Mesenchymal stem cell (in vitro differentiated cells and primary cell): ENCODE measurements around the gene IL1RAPL1.

Source experiments
- DNase-seq: peaks from one replicate; pipeline ENCODE4 v3.0.0-alpha.2; 2013
- H2AFZ ChIP-seq: one replicate; pipeline ENCODE4 v1.6.1; 2013; ENCODE audit warnings: low read depth, mild to moderate bottlenecking, control low read depth, inconsistent platforms, low read length, moderate library complexity
- H2AK5ac ChIP-seq: 2 replicates; pipeline ENCODE4 v1.6.1; 2013; ENCODE audit warnings: low read length, moderate library complexity, mild to moderate bottlenecking, inconsistent platforms; ENCODE audit not compliant: severe bottlenecking
- H2BK120ac ChIP-seq: one replicate; pipeline ENCODE4 v1.6.1; 2013; ENCODE audit warnings: low read depth, mild to moderate bottlenecking, inconsistent platforms, low read length, moderate library complexity
- H2BK12ac ChIP-seq, 2 experiments: one replicate each; pipeline ENCODE4 v1.6.1; 2013; ENCODE audit warnings: inconsistent platforms in 2 of 2, low read length in 2 of 2, mild to moderate bottlenecking in 2 of 2, moderate library complexity in 2 of 2, control low read depth in 1 of 2
- H2BK15ac ChIP-seq: one replicate; pipeline ENCODE4 v1.6.1; 2013; ENCODE audit warnings: mild to moderate bottlenecking, low read depth, inconsistent platforms; ENCODE audit not compliant: poor library complexity, severe bottlenecking
- H2BK5ac ChIP-seq: 2 replicates; pipeline ENCODE4 v1.6.1; 2013; ENCODE audit warnings: low read depth, mild to moderate bottlenecking, low read length, control low read depth, inconsistent platforms; ENCODE audit not compliant: poor library complexity, severe bottlenecking
- H3K14ac ChIP-seq, 2 experiments: one replicate each; pipeline ENCODE4 v1.6.1; 2013; ENCODE audit warnings: inconsistent platforms in 2 of 2, low read length in 2 of 2, control low read depth in 1 of 2, mild to moderate bottlenecking in 1 of 2, moderate library complexity in 1 of 2
- H3K18ac ChIP-seq, 2 experiments: one replicate each; pipeline ENCODE4 v1.6.1; 2013; ENCODE audit warnings: inconsistent platforms in 2 of 2, low read length in 2 of 2, control low read depth in 1 of 2, low read depth in 1 of 2, mild to moderate bottlenecking in 1 of 2
- H3K23ac ChIP-seq, 2 experiments: one replicate each; pipeline ENCODE4 v1.6.1; 2013; ENCODE audit warnings: inconsistent platforms in 2 of 2, low read length in 2 of 2, mild to moderate bottlenecking in 2 of 2, moderate library complexity in 2 of 2, control low read depth in 1 of 2
- H3K27ac ChIP-seq: 2 replicates; pipeline ENCODE4 v1.5.1; 2013; ENCODE audit warnings: mild to moderate bottlenecking, moderate library complexity, low read length, control low read depth, inconsistent platforms; ENCODE audit not compliant: poor library complexity, severe bottlenecking
- H3K27me3 ChIP-seq, 2 experiments: 2 replicates each; pipeline versions ENCODE4 v1.6.1 to v1.7.0; 2013; ENCODE audit warnings: low read length in 2 of 2, mild to moderate bottlenecking in 2 of 2, moderate library complexity in 2 of 2, control low read depth in 1 of 2, inconsistent platforms in 1 of 2; ENCODE audit not compliant: control insufficient read depth in 1 of 2, insufficient read depth in 1 of 2
- H3K36me3 ChIP-seq, 2 experiments: 2 replicates each; pipeline versions ENCODE4 v1.6.1 to v1.7.0; 2013; ENCODE audit warnings: low read length in 2 of 2, control low read depth in 1 of 2, inconsistent platforms in 1 of 2, low read depth in 1 of 2, mild to moderate bottlenecking in 1 of 2; ENCODE audit not compliant: insufficient read depth in 2 of 2, control insufficient read depth in 1 of 2
- H3K4ac ChIP-seq, 2 experiments: one replicate each; pipeline ENCODE4 v1.6.1; 2013; ENCODE audit warnings: inconsistent platforms in 2 of 2, low read length in 2 of 2, mild to moderate bottlenecking in 2 of 2, moderate library complexity in 2 of 2, control low read depth in 1 of 2, low read depth in 1 of 2
- H3K4me1 ChIP-seq: 2 replicates; pipeline ENCODE4 v1.6.1; 2013; ENCODE audit warnings: low read depth, low read length, control low read depth; ENCODE audit not compliant: control insufficient read depth, insufficient read depth
- H3K4me2 ChIP-seq: 2 replicates; pipeline ENCODE4 v1.6.1; 2013; ENCODE audit warnings: low read length, mild to moderate bottlenecking, inconsistent platforms; ENCODE audit not compliant: poor library complexity, severe bottlenecking
- H3K4me3 ChIP-seq, 2 experiments: 2 replicates each; pipeline versions ENCODE4 v1.5.1 to v1.7.0; 2013; ENCODE audit warnings: low read length in 2 of 2, mild to moderate bottlenecking in 2 of 2, control low read depth in 1 of 2, low read depth in 1 of 2; ENCODE audit not compliant: insufficient read depth in 1 of 2
- H3K79me1 ChIP-seq: replicated peaks from 2 replicates; pipeline ENCODE4 v1.6.1; 2013; ENCODE audit warnings: mild to moderate bottlenecking, control low read depth, low read length, inconsistent platforms; ENCODE audit not compliant: poor library complexity, severe bottlenecking
- H3K9ac ChIP-seq: 2 replicates; pipeline ENCODE4 v1.7.0; 2013; ENCODE audit warnings: mild to moderate bottlenecking, low read length, moderate library complexity
- H3K9me3 ChIP-seq: 2 replicates; pipeline ENCODE4 v1.7.0; 2013; ENCODE audit warnings: mild to moderate bottlenecking, low read length; ENCODE audit not compliant: control insufficient read depth
- H4K8ac ChIP-seq: one replicate; pipeline ENCODE4 v1.6.1; 2013; ENCODE audit warnings: inconsistent platforms, mild to moderate bottlenecking, low read length, moderate library complexity
- H4K91ac ChIP-seq: one replicate; pipeline ENCODE4 v1.6.1; 2013; ENCODE audit warnings: mild to moderate bottlenecking, low read length, inconsistent platforms
- WGBS: methylation state at CpG from one replicate; pipeline ENCODE4 v1.1.7; 2013; ENCODE audit warnings: mixed read lengths; 5-methylcytosine and 5-hydroxymethylcytosine counted together

Gene IL1RAPL1

DNA sequence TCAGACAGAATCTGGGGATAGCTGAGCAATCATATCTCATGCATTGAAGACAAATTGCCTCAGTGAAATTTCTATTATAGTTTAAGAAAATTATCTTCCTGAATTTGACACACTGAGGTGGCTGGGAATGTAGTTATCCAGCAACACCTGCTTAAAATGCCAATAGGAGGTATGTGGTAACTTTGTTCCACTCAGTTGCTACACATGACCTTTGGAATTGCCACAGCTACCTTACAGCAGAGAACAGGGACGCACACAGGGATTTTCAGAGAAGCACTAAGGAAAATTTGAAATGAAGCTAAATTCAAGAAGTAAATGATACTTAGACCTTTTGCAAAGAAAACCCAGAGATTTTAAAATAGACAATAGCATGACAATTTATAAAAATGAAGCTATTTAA lies 264.6 kb downstream of the IL1RAPL1 start:
- H4K8ac ChIP-seq, result no peak overlapping the region
- H3K27me3 ChIP-seq, result no peaks in the 10 kb centered on the region
- no peak overlapping the region for H3K18ac ChIP-seq
- H3K36me3 ChIP-seq, result no peaks in the 10 kb centered on the region
- no peak overlapping the region for H2BK5ac ChIP-seq
- H3K4me2 ChIP-seq, result no peak overlapping the region
- H4K91ac ChIP-seq, result no peak overlapping the region
- H3K14ac ChIP-seq, result no peak overlapping the region
- H2BK120ac ChIP-seq, result no peak overlapping the region
- H3K9me3 ChIP-seq, result no peaks in the 10 kb centered on the region
- no peaks in the 10 kb centered on the region for H3K4me1 ChIP-seq
- H3K79me1 ChIP-seq, result no peaks in the 10 kb centered on the region
- H2BK15ac ChIP-seq, result no peak overlapping the region
- no peak overlapping the region for H3K4ac ChIP-seq
- no peak overlapping the region for H2AK5ac ChIP-seq
- WGBS, result no CpG with 5 or more reads among the region's 1 CpG
- no peak overlapping the region for H3K27ac ChIP-seq
- no peak overlapping the region for H3K4me3 ChIP-seq
- no peak overlapping the region for H2AFZ ChIP-seq
- no peak overlapping the region for H3K9ac ChIP-seq
- H3K23ac ChIP-seq, result no peak overlapping the region
- no peak for DNase-seq
- no peak overlapping the region for H2BK12ac ChIP-seq

DNA sequence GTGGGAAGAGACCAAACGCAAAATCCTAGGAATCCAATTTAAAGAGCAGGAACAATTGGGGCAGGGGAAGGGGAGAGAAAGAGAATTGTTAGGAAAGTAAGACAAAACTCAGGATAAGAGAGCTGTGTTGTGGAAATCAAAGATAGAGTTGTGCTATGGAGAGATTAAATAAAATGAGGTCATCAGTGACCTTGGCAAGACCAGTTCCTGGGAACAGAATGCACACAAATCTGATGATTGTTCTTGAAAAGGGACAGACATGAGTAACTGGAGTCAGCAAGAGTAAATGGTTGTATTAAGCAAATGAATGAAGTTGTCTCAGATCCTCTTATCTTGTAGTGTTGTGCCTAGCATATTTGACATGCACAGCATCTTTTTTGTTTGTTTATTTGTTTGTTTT lies 267.4 kb downstream of the IL1RAPL1 start:
- Histone ChIP-seq H3K9me3 (no peaks in the 10 kb centered on the region), H2BK120ac (no peak overlapping the region), H3K36me3 (no peaks in the 10 kb centered on the region), H3K4me1 (no peaks in the 10 kb centered on the region), H4K91ac (no peak overlapping the region), H3K9ac (no peak overlapping the region), H3K4me3 (no peak overlapping the region), H2BK15ac (no peak overlapping the region), H4K8ac (no peak overlapping the region), H2AFZ (no peak overlapping the region), H2AK5ac (no peak overlapping the region), H3K18ac (no peak overlapping the region), H3K14ac (no peak overlapping the region), H3K79me1 (no peaks in the 10 kb centered on the region), H2BK12ac (no peak overlapping the region), H2BK5ac (no peak overlapping the region), H3K27ac (no peak overlapping the region), H3K4ac (no peak overlapping the region), H3K23ac (no peak overlapping the region), H3K4me2 (no peak overlapping the region), H3K27me3 (no peaks in the 10 kb centered on the region)
- no peak for DNase-seq
- 93% methylated on average over 1 of the region's 1 CpG for WGBS

DNA sequence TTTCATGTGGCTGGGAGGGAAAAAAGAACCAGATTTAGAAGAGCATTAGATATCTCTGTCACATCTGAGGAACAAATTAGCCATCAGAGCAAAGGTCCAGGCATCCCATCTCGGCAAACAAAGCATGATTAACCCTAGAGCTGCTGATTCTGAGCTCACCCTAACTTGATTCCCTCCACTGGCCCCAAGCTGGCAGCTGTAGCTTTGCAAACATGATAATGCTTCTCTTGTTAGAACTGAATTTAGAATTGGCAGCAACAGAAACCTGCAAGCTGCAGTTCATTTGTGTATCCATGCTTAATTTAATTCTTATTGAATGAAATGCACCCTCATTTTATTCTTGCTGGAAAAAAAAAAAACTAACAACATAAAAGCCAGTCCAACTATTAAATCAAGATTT lies 289.2 kb downstream of the IL1RAPL1 start:
- no peak overlapping the region for H2AFZ ChIP-seq
- H3K9me3 ChIP-seq, result no peaks in the 10 kb centered on the region
- DNase-seq, result no peak
- no peak overlapping the region for H2BK15ac ChIP-seq
- no peaks in the 10 kb centered on the region for H3K36me3 ChIP-seq
- H3K23ac ChIP-seq, result no peak overlapping the region
- no peak overlapping the region for H3K27ac ChIP-seq
- H3K4ac ChIP-seq, result no peak overlapping the region
- no peak overlapping the region for H4K91ac ChIP-seq
- H3K4me2 ChIP-seq, result no peak overlapping the region
- WGBS, result 25% methylated on average over 1 of the region's 1 CpG
- no peak overlapping the region for H2BK5ac ChIP-seq
- no peak overlapping the region for H4K8ac ChIP-seq
- H3K27me3 ChIP-seq, result no peaks in the 10 kb centered on the region
- H3K18ac ChIP-seq, result no peak overlapping the region
- H3K14ac ChIP-seq, result no peak overlapping the region
- H2AK5ac ChIP-seq, result no peak overlapping the region
- no peaks in the 10 kb centered on the region for H3K4me1 ChIP-seq
- no peak overlapping the region for H3K4me3 ChIP-seq
- no peak overlapping the region for H2BK12ac ChIP-seq
- no peaks in the 10 kb centered on the region for H3K79me1 ChIP-seq
- H2BK120ac ChIP-seq, result no peak overlapping the region
- H3K9ac ChIP-seq, result no peak overlapping the region

DNA sequence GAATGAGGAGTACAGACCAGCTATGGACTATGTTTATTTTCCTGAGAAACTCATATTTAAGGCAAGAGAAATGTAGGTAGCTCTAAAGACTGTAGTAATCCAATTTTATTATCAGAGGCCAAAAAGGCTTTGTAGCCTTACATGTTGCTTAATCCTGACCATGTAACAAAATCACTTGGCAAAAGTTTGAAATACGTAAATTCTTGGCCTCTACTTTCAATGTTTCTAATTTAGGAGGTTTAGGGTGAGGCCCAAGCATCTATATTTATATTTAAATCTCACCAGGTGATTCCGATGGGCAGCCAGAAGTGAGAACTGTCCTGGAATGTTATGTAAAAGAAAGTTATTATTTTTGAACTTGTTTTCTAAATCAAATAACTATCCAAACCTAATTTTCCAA lies 289.7 kb downstream of the IL1RAPL1 start:
- Histone ChIP-seq H4K8ac (no peak overlapping the region), H3K4me2 (no peak overlapping the region), H3K4me3 (no peak overlapping the region), H3K14ac (no peak overlapping the region), H2BK120ac (no peak overlapping the region), H2AK5ac (no peak overlapping the region), H2BK5ac (no peak overlapping the region), H4K91ac (no peak overlapping the region), H2BK12ac (no peak overlapping the region), H3K9me3 (no peaks in the 10 kb centered on the region), H3K4me1 (no peaks in the 10 kb centered on the region), H3K18ac (no peak overlapping the region), H2BK15ac (no peak overlapping the region), H3K27me3 (no peaks in the 10 kb centered on the region), H3K27ac (no peak overlapping the region), H3K4ac (no peak overlapping the region), H3K79me1 (no peaks in the 10 kb centered on the region), H3K36me3 (no peaks in the 10 kb centered on the region), H3K9ac (no peak overlapping the region), H3K23ac (no peak overlapping the region), H2AFZ (no peak overlapping the region)
- WGBS, result no CpG with 5 or more reads among the region's 2 CpGs
- DNase-seq, result no peak
